Measurements from ENCODE around the gene TRIOBP.
"Not testable (repeated sequence)": the region's sequence is repeated elsewhere in the genome, so short reads cannot be mapped to it uniquely, and the experiment has no call there.

Gene TRIOBP

DNA sequence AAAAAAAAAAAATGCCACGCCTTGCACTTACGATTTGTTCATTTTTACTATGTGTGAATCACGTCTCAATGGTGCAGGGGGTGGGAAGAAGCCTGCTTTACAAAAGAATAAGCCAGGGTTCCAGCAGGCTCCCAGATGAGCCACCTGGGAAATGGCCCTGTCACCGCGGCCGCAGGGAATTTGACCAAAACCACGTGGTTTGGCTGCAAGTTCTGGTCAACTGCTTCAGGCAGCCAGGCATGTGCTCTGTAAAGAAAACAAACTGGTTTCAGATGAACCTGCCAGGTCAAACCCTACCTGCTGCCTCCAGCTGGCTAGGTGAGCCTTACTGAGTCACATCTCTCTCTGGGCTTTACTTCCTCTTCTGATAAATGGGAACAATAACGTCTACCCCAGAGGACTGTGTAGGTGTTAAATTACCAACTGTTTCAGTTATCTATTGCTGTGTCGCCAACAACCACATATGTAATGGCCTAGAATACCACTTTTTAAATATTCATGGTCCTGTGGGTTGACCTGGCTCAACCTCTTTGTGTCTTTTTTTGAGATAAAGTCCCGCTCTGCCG is 80.4 kb downstream of the TRIOBP start:
- DNase-seq: no peak

DNA sequence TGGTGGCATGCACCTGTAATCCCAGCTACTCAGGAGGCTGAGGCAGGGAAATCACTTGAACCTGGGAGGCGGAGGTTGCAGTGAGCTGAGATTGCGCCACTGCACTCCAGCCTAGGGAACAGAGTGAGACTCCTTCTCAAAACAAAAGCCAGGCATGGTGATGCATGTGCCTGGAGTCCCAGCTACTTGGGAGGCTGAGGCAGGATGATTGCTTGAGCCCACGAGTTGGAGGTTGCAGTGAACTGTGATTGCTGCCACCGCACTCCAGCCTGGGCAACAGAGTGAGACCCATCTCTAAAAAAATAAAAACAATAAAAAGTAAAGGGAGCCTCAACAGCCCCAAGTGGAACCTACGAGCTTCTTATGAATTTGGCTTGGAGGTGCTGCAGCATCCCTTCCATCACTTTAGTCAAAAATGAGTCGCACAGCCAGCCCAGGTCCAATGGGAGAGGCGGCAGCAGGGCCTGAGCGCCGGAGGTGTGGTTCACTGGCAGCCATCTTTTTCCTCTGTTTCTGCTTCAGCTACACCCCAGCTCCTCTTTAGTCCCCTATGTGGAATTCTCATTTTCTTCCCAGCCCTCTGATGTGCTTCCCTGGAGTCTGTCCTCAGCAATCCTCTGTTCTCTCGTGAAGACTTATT is 81.6 kb downstream of the TRIOBP start:
- DNase-seq: no peak

DNA sequence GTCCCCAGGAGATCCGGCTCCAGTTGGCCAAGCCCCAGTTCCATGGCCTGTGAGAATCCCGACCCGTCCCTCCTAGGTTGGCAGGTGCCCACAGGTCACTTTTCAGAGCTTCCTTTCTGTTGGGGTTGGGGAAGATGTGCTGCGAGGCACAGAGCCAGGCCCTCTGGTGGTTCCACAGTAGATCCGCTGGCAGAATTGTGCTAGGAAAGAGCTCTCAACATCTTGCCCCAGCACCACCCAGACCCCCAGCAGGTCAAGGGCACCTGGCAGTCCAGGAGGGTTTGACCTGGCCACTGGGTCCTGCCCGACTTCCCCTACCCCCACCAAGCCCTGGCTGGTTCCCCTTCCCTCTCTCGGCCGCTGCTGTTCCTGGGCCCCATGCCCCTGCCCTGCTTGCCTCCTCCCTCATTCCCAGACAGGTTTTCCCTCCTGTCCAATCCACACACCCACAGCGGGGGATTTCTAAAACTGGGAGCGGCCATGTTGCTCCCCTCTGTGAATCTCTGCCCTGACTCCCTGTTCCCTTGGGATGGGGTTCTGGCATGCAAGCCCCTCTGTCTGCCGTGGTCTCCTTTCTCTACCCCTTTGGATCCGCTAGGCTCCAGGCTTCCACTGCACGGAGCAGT is 84.7 kb downstream of the TRIOBP start:
- no peak for DNase-seq

DNA sequence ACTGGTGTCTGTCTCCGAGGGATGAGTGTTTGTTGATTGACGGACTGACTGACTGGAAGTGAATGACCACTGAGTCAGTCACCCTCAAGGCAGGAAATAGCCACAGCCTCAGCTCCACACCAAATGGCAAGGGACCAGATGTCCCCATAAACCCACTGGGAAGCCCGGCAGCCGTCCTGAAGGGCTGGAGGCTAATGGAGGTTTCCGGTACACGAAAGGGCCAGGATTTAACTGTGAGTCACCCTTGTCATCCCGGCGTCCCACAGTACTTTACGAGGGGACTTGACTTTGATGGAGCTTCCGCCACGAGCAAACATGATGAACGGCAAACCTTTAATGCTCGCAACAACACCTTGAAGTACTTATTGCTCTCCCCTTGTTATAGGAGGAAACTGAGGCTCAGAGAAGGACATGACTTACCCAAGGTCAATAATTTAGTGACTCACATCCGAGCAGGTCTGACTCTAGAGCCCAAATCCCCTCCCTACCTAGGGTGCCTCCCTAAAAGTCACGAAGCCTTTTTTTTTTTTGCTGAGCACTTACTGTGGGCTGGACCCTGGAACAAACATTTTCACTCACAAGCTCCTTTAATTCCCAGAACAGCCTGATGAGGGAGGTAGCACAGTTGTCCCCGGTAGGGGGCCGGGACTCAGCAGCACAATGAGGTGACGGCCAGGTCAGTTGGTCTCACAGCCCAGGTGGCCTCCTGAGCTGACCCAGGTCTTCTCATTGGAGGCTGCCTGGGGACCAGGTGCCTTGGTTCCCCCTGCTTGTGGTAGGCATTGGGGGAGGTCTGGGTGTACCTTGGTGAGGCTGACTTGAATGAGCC is 85.7 kb downstream of the TRIOBP start:
- DNase-seq: no peak

DNA sequence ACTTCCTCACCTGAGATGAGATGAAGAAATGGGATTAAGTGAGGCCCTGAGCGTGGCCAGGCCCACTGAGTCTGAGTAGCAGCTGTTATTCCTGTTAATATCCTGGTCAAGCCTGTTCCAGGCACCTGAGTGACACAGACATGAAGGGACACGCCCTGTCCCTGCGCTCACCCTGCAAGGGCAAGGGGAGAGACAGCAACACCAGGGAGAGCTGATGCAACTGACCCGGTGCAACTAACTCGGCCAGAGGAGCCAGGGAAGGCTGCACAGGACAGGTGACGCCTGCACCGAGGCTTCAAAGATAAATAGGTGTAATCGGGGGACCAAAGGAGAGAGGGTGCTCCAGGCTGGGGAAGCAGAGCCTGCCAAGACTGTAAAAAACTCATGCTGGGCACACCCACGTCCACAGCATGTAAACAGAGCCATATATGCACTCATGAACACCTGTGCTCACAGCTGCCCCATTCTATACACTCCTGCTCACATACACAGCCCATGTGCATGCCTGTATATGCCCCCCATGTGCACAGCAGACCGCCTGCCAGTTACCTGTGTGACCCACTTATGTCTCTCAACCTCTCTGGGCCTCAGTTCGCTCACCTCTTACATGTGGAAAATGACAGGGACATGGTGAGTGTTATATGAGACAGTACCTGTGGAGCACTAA is 88.1 kb downstream of the TRIOBP start:
- no peak for DNase-seq

DNA sequence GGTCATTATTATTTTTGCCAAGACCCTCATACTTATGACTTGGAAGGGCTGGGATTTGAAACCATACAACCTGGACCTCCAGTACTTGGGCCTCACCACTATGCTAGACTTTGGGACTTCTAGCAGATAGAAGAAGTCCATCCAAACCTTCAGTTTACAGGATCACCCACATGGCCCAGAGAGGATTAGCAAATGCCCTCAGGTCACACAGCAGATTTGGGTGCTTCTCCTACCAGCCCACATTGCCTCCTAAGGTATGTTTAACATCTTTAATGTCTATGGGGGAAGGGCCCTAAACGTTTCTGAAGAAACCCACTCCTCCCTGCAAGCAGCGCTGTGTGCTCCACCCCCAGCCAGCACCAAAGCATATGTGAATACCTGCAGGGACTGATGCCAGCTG is 93.4 kb downstream of the TRIOBP start:
- no peak for DNase-seq

DNA sequence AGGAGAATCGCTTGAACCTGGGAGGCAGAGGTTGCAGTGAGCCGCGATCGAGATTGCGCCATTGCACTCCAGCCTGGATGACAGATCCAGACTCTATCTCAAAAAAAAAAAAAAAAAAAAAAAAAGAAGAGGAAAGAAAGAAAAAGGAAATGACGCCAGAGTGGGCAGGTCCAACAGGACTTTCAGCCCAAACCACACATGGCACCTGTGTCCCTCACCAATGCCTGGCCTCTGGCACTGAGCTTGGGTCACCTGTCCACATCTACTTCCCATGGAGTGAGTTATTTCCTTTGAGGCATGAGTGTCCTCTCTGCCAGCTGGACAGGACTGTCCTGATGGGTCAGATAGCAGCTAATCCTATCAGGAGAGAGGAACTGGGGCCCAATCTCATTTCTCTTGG is 95.6 kb downstream of the TRIOBP start:
- DNase-seq: no peak

DNA sequence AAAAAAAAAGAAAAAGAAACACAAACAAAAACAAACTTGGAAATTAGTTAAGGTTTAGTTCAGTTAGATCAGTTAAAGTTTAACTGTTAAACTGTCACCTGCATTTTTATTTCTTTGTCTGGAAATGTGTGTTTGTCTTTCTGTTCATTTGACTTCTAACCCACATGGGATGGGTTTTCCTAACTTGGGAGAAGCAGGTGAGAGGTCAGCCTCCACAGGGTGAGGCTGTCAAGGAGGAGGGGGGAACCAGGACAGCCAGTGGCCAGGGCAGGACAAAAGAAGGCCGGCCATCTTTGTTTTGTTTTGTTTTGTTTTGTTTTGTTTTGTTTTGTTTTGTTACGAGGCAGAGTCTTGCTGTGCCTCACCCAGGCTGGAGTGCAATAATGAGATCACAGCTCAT is 97.5 kb downstream of the TRIOBP start:
- DNase-seq: no peak

DNA sequence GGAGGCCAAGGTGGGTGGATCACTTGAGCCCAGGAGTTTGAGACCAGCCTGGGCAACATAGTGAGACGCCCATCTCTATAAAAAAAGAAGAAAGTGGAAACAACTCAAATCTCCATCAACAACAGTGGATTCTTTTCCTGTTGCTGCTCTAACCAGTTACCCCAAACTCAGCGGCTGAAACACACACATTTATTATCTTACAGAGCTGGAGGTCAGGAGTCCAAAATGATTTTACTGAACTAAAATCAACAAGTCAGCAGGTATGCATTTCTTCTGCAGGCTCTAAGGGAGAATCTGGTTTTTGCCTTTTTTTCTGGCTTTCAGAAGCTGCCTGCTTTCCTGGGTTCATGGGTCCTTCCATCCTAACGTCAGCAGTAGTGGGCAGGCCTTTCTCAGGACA is 99.2 kb downstream of the TRIOBP start:
- no peak for DNase-seq

DNA sequence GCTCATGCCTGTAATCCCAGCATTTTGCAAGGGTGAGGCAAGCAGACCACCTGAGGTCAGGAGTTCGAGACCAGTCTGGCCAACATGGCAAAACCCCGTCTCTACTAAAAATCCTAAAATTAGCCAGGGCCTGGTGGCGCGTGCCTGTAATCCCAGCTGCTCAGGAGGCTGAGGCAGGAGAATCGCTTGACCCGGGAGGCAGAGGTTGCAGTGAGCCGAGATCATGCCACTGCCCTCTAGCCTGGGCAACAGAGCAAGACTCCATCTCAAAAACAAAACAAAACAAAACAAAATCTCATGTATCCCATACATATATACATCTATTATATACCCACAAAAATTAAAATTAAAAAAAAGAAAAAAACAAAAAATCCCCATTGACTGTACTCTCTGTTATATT is 100.4 kb downstream of the TRIOBP start:
- not testable (repeated sequence) for DNase-seq

DNA sequence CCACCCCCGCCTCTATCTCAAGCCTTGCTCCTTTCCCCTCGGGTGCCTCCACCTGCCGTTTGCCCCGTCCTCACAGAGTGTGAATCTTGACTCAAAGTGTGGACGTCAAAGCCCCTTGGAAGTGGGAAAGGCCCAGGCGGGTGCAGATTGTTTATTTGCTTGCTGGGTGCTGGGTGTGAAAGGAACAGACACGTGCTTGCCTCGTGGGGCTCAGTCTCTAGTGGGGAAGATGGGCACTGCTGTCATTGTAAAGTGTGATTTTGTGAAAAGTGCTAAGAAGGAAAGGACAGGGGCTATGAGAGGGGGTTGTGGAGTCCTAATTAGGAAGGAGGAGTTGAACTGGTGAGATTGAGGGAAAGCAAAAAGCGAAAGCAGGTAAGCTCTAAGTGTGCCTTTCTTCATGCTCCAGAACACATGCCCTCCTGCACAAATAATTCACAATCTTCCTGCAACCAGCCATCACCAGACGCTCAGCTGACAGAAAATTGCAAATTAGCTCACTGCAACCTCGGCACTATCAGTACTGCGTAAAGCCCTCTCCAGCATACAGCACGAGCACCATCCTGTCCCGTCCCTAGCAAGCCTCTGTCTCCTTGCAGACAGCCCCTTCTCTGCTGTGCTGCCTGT is 101.1 kb downstream of the TRIOBP start:
- DNase-seq: no peak

DNA sequence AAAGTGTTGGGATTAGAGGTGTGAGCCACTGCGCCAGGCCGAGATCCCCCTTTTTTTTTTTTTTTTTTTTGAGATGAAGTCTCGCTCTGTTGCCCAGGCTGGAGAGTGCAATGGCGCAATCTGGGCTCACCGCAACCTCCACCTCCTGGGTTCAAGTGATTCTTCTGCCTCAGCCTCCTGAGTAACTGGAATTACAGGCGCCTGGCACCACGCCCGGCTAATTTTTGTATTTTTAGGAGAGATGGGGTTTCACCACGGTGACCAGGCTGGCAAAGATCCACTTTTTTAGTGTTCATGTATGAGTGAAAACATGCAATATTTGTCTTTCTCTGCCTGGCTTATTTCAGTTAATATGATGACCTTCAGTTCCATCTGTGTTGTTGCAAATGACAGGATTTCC is 103.1 kb downstream of the TRIOBP start:
- DNase-seq: not testable (repeated sequence)

DNA sequence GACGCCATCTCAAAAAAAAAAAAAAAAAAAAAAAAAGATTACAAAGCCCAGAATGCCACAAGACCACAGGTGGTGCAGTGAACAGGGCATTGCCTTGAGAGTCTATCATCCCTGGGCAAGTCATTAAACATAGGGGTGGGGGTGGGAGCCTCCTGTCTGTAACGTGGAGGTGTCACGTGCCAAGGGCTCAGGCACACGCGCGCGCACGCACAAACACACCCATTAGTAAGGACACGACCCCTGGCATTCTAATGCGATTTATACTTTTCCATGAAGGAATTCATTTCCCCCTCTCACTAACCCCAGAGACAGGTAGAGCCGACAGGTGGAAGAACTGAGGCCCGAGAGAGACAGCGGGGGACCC is 105.1 kb downstream of the TRIOBP start:
- no peak for DNase-seq

DNA sequence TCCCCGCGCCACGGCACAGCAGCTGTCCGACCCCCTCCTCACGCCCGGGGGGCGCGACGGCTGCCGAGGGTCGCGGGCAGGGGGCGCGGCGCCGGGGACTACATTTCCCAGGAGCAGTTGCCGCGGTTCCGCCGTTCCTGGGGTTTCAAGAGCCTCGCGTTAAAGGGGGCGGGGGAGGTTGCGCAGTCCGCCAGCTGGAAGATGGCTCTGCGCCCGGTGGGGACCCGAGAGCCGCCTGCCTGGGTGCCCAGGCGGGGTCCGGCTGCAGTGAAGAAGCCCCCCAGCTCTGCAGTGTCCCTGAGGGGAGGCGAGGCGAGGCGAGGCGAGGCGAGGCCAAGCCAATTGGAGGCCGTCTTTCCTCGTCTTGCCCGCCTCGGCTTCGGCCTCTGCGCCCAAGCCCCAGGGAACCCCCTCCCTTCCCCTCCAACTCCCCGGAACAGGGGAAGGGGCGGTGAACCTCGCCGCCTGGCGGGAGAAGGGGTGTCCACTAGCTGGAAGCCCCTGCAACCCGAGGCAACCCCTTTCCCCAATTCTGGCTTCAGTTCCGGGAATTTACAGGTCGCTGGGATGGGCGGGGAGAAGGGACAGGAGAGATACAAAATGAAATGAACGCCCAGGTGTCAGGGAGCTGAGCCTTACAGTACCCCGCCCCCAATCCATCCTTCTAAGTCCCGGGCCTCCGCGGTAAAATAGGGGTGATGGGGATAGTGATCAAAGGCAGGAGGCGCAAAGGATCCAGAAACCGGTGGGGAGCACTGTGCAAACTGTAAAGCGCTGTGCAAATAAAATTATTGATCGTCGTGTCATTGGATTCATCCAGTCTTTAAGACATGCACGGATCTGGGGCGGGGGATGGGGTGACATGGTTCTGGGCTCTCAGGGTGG is 105.7 kb downstream of the TRIOBP start:
- no peak for DNase-seq

DNA sequence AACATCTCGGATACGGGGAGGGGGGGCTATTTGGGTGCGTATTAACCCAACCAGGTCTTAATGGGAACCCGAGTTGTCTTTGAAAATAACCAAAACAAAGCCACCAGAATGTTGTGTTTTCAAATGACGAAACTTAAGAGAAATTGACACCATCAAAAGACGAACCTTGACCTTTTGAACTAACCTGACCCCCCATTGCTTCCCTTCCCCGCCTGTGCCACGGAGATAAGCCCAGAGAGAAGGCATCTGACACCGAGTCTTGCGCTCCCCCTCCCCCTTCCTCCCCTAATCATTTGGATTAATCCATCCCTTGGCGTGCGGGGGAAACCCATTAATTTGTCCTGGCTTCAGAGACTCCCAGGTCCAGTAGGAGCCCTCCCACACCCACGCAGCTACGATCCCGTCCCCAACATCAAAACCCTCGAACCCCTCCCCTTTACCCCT is 106.4 kb downstream of the TRIOBP start:
- no peak for DNase-seq

DNA sequence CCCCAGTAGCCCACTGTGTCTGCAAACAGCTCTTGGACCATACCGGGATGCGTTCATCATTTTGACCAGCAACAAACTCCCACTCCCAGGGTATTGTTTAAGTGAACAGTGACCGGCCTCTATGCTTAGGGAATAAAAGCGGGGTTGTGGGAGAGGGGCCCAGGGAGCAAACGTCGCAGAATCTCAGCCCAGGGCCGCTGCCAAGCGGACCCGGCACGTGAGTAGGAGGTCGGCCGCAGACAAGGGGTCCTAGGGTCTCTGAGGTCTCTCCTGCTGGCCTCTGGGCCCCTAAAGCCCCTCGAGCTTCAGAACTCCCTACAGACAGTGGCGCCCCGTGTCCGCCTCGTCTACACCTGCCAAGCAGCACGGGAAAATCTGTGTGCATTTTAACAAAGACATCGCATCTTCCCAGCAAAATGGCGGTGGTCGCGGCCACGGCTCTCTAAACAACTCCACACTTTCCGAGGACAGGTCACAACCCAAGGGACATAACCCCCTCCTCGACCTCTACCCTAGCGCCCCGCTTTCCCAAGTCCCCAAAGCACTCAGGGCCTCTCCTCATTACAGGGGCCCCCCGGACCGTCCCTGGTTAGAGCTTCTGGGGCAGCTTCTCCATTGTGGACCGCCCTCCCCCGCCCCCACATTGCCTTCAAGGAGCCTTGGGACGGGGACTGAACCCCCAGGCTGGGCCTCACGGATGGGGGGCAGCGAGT is 106.9 kb downstream of the TRIOBP start:
- DNase-seq: no peak

DNA sequence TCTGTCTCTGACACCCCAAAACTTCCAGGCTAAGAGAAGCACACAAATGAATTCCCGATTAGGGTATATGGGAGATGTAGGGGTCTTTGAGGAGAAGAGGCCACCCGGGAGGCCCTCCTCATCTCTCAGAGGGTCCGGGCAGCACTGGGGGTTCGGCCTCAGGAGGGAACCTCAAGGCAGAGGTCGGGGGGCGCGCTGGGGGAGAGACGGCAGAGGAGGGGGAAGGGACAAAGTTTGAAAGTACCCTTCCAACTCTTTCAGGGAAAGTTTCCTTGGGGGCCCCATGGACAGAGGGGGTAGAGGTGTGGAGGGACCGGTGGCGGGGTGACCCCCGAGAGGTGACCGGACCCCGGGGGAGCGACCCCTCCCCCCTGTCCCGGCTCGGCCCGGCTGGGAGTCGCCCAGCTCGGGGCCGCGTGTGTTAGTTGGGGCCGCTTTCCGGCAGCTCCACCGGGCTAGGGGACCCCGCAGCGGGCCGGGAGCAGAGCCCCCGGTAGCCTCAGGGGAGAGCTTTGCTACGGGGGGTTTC is 107.6 kb downstream of the TRIOBP start:
- DNase-seq: no peak

DNA sequence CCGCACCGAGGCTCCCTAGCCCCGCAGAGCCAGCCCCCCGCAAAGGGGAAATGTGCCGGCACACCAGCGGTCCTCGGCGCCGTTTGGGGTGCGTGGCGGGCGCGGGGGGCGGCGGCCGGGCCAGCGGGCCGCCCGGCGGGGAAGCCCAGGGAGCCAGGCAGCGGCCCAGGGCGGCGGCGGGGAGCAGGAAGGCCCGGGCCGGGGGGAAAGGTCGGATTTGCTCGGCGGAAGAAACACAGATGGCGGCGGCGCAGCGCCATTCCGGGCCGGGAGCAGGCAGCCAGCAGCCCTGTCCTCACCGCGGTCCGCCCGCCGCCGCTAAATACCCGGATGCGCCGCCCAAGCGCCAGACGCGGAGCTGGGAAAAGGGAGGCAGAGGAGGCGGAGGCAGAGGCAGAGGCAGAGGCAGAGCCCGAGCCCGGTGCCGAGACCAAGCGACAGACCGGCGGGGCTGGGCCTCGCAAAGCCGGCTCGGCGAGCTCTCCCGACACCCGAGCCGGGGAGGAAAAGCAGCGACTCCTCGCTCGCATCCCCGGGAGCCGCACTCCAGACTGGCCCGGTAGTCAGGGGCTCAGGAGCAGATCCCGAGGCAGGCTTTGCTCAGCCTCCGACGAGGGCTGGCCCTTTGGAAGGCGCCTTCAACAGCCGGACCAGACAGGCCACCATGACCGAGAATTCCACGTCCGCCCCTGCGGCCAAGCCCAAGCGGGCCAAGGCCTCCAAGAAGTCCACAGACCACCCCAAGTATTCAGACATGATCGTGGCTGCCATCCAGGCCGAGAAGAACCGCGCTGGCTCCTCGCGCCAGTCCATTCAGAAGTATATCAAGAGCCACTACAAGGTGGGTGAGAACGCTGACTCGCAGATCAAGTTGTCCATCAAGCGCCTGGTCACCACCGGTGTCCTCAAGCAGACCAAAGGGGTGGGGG is 108.3 kb downstream of the TRIOBP start:
- no peak for DNase-seq

DNA sequence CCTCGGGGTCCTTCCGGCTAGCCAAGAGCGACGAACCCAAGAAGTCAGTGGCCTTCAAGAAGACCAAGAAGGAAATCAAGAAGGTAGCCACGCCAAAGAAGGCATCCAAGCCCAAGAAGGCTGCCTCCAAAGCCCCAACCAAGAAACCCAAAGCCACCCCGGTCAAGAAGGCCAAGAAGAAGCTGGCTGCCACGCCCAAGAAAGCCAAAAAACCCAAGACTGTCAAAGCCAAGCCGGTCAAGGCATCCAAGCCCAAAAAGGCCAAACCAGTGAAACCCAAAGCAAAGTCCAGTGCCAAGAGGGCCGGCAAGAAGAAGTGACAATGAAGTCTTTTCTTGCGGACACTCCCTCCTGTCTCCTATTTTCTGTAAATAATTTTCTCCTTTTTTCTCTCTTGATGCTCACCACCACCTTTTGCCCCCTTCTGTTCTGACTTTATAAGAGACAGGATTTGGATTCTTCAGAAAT is 109.0 kb downstream of the TRIOBP start:
- DNase-seq: no peak
